Stimulated activated CD4-positive, alpha-beta T cell treated with anti-CD3 and anti-CD28 coated beads, Interleukin-1b, Interleukin-23, amount 100 ng/mL, for 4 hours (primary cell): ENCODE measurements around the gene CCDC196.

Experiments
- DNase-seq, 2 donors: peaks; one replicate each; pipeline ENCODE4 v3.0.0-alpha.2; 2020; ENCODE audit warnings: low read depth in 2 of 2

The CCDC196 gene, protein sequence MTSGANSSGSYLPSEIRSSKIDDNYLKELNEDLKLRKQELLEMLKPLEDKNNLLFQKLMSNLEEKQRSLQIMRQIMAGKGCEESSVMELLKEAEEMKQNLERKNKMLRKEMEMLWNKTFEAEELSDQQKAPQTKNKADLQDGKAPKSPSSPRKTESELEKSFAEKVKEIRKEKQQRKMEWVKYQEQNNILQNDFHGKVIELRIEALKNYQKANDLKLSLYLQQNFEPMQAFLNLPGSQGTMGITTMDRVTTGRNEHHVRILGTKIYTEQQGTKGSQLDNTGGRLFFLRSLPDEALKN

DNA sequence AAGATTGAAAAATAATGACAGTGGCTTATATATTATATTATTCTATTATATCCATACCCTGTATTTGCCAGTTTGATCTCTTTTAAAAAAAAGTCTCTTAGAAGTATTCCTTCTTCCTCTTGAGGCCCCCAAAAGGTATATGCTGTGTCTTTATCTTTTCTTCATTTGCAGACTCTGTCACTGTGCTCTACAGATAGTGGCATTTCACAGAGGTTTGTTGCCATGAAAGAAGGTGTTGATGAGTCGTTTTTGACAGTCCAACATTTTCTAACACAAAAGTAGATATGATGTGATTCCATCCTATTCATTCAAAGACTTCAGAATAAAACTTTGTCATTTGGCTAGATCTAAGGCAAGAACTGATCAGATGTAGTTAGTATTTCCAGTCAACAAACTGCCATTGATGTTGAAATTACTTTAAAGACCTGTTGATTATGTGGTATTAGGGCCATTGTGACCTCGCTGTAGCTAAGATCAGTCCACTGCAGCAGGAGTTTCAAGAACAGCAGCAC is at the start of gene CCDC196:
Gene CCDC196, plus strand, starts transcription at position 462 of the 512 bp plus-strand sequence. CDS start 132 bp downstream, outside the sequence.
- DNase-seq, result no peak

DNA sequence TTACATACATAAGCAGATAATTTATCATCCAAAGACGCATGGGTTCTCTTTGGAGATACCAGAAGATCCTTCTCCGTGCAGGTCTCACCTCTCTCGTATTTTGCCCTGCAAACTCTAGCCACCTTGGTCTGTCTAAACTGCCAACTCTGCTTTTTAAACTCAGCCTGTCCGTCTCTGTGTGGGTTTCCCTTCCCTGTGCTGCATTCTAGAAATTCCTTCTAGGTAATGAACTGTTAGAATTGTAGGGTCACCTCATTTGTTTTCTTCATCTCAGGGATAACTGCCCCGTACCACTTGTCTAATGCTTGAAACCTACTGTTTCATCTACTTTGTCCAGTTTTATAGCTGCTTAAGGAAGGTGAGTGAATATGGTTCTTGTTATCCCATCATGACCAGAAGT is 45.4 kb upstream of the CCDC196 start:
- no peak for DNase-seq

DNA sequence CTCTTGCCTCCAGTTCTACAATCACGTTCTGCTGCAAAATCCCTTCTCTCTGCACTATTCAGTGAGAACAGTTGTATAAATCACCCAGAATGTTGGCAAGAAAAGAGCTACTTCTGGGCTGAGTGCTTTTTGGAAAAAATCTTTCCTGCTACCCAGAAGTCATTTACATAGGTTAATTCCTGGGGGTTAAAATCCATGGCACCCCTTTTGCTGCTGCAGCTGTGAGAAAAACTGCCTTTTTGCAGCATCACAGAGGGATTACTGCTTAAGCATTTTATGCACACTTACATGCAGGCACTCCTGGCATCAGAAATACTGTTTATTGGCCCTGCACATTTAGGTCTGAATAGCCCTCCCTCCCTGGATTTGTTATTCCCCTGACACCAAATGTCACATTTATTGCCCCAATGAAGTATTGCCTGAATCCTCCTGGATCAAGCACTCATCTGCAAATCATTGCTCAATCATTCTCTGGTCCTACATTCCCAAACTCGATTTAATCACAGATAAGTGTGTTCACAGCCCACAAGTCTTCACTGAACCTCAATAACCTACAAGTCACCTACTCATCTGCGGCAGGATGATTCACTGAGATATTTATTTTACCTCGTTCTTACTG is 43.1 kb upstream of the CCDC196 start:
- DNase-seq, result no peak

DNA sequence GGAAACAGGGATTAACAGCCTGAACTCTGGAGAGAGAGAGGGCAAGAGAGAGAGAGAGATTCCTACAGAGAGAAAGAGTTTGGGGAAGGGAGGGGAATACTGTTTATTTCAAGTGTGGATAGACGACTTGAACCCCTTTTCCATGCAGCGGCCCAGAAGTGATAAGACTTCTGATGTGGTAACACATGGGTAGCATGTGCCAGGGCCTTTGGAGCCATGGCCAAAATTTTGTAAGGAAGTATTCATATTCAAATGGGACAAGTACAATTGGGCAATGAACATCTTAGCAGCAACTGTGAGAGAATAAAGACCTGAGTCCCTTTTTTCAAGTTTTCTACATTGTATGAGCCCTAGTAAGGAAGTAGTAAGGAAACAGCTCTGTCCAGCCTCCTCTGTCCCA is 42.4 kb upstream of the CCDC196 start:
- DNase-seq, result no peak

DNA sequence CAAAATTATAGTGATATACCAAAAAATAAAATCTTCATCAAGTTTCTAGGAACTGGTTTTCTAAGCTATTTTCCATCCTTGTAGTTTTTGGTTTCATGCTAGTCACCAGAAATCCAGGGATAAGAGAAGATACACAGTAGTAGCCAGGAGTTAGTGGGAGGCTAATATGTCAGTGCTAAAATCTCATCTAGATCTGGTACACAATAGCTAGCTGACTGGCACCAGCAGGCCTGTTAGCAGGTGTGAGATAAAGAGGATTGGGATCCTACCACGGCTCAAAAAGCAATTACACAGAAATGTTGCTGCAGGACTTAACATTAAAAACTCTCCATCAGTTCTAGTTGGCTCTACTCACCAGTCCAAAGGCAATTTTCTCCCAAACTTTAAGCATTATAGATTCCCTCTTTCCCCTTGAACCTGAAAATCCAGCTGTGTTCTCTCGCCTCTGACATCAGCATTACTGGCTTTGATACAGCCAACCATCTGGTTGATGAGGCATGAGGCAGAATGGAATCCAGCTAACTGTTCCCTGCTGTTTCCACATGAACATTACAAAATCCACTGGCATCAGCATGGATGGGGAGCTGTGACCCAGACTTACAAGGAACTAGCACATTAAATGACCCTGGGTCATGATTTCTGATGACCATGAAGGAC is 41.8 kb upstream of the CCDC196 start:
- DNase-seq, result no peak

DNA sequence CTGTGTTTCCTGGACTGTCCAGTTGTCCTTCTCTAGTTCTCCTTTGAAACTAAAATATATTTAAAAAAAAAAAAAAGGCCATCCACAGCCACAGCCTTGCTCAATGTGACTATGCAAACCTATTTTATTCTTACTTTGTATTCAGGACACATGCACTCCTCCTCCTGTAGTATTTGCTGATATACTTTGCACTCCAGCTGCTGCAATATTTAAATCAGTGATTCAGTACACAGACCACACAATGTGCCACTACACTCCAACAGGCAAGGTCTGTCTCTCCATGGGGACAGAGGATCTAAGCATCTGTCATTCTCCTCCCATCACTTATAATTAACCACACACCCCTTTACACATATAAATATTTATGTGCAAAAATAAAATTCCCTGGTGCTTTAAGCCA is 40.2 kb upstream of the CCDC196 start:
- DNase-seq, result no peak

DNA sequence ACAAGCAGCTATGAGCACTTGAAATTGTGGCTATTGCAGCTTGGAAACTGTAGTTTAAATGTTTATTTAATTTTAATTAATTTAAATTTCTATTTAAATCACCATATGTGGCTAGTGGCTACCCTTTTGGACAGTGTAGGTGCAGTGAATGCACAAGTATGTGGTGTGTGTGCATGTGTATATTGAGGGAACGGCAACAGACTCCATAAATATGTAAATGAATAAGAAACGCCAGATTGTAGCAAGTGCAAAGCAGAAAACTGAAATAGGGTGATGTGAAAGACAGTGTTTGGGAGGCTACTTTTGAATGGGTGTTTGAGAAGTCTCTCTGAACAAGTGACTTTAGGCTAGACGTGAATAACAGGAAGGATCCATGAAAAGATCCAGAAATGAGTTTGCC is 32.7 kb upstream of the CCDC196 start:
- no peak for DNase-seq

DNA sequence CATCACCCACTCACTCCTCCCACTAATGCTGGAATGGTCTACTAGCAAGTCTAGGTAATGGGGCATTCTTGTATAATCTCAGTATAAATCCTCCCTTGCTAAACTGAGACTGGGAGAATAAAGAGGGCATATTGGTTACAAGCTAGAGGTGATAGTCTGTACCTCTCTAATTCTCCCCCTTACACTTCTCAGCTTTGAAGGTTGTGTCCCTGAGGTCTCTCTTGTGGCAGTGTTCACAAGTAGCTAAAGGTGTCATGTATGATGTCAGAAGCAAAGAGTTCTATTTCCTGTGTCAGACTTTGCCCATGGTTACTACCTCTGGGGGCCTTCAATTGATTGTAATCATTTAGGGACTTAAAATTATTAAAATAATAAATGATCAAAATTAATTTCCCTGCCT is 26.6 kb upstream of the CCDC196 start:
- DNase-seq, result no peak

DNA sequence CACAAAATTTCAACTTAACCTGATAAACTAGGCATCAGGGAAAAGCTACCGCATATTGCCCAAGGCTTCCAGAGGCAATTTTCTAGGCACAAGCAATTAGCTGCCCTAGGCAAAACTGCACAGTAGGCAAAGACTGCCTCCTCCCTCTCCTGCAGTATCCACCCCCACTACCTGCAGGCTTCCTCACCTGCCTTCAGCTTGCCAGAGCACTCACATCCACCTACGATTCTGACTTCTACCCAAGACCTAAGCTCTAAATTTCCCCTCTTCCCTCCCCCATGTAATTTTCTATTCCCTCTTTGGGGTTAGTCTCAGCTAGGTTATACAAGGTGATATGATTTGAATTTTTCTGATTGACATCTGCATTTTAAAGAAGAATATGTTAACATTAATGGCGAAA is 21.9 kb upstream of the CCDC196 start:
- DNase-seq, result no peak

DNA sequence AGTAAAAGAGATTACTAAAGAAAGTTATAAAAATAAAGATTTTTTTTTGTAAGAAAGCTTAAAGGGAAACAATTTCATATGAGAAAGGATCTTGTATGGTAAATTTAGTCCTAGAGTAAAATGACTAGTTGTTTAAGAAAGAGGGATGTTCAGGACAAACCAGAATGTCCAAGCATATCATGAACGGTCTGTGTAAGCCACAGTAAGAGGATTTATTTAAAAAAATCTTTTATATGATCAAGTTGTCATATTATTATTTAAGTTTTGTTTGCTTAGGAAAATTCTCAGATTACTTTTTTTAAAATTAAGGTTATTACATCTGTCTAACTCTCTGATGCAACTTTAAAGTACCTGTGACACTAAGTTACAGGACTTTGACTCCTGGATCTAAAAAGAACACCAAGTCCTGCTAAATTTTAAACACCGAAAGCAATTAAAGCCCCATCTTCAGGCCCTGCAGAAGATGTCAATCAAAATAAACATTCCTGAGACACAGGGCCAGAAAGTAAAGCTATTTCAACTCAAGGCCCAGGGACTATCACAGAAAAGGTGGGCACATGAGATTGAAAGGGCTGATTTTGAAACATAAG is 17.3 kb upstream of the CCDC196 start:
- no peak for DNase-seq

DNA sequence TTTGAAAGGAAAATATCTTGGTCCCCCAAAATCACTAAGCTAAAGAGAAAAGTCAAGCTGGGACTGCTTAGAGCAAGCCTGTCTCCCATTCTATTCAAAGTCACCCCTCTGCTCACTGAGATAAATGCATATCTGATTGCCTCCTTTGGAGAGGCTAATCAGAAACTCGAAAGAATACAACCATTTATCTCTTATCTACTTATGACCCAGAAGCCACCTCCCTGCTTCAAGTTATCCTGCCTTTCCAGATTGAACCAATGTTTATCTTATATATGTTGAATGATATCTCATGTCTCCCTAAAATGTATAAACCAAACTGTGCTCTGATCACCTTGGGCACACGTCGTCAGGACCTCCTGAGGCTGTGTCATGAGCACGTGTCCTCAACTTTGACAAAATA is 14.6 kb upstream of the CCDC196 start:
- DNase-seq, result no peak

DNA sequence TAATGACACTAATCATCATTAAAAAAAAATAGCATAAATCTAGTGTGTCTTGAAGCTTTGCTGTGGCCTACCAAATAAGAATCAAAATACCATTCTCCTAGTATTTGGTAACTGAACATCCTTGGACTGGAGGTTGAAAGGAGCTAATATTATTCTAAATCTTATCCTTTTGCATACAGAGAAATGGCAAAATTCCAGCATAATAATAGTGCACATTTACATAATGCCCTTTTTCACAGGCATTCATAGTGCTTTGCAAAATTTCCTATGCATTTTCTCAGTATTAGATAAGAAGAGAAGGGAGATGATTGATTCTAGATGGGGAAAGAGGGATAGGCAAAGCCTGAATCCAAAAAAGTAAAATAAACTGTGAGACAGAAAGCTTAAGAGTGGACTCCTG is 13.9 kb upstream of the CCDC196 start:
- DNase-seq, result no peak

DNA sequence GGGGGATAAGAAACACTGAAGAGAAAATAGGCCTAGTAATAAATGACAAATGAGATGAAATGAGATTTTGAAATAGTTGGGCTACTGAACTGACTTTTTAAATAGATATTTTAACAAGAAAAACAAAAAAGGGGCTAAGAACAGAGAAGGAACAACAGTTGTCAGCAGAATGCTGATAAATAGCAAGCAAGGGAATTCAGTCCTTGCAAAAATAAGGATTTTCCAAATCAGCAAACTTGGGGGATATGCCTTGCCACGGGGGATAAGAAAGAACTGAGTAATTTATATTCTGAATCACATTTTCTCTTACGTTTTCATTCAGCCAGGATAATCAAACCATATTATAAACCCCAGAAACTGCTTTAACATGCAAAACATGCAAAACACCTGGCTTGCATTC is 12.9 kb upstream of the CCDC196 start:
- DNase-seq, result no peak

DNA sequence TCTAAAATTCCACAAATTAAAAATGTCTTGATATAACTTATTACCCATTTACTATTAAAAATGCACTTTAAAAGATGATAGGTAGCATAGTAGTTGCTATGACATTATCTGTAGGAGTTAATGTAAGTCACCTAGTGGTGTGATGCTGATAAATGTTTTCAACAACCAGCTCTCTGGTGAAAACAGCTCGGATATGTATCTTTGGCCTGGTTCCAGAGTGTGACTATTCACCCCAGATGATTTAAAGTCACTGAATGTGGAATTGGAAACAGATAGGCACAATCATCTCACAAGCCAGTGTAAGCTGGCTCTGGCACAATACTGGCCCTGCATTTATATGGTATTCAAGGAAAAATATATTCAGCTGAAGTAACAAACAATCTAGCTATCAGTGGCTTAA is 9.2 kb upstream of the CCDC196 start:
- no peak for DNase-seq

DNA sequence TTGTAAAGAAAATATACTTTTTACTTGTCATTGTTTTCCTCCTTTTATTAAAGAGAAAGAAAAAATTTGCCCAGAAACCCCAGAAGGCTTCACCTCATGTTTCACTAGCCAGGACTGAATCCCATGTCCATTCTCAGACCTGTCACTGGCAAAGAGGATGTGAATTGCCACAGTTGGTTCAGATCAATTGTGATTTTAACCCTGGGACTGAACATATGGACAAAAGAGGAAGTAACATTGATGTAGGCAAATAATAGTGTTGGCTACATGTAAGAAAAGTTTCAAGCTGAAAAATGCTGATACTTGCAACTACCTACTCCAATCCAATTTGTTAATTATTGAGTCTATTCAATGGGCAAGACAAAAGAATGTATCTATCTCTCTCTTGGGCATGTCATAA is 8.6 kb upstream of the CCDC196 start:
- no peak for DNase-seq

DNA sequence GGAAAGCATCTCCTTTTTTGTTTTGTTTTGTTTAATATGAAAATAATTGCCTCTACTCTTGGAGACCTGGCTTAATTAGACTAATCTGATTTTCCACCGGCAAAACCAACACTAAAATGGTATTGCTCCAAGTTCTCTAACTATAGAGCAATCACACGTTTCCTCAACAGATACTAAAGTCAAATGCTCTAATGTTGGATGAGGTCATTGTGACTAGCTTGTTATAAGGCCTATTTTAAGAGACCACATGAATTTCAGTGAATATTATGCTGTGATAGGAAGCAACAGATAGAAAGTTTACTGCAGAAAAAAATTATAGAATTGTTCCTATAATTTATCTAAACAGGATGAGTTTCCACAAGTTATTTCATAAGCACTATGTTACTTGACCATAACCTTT is 3.3 kb upstream of the CCDC196 start:
- no peak for DNase-seq

DNA sequence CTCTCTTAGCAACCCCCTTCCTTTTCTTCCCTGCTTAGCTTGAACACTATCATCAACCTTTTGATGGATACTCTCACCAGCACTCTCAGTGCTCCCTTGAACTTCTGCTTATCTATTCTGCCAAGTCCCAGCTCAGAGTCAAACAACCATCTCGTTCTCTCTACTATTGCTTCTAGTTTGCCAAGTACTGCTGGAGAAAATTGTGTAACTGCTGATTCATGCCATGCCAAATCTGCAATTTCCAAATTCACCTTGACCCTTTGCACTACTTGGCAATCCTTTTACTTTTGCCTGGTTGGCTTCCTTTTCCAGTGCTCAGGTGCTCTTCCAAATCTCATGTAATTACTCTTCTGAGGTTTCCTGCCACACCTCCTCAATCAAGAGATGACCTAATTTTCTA is 2.8 kb upstream of the CCDC196 start:
- DNase-seq, result no peak

DNA sequence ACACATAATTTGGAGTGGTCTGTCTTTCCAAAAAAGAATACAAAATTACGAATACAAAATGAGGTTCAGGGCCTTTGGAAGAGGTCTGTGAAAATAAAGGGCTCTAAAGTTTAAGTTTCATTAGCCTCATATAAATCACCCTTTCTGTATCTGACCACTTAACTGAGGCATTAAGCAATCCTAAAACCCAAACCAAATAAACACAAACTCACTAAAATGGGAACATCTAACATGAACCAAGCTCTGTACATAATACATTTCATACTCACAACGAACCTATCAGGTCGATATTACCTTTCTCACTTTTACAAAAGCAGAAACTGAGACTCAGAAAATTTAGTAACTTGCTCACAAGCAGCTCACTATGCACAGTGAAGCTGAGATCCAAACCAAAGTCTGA is 1.1 kb upstream of the CCDC196 start:
- no peak for DNase-seq

DNA sequence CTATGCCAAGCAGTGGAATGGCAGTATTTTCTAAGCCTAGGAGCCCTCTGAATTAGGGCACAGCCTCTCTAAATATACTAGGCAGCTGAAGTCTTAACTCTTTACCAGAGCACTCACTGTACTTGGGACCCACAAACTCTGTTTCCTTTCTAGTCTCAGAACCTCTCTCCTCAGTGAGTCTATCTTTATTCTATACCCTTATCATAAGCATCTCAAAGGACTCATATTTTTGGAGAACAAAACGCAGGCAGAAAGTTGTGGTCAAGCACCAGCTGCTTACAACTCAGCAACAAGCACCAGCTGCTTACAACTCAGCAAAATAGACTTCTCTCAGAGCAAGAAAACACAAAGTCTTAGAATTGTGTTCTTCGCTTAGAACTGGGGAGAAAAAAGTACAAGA is 993 bp downstream of the CCDC196 start:
- no peak for DNase-seq

DNA sequence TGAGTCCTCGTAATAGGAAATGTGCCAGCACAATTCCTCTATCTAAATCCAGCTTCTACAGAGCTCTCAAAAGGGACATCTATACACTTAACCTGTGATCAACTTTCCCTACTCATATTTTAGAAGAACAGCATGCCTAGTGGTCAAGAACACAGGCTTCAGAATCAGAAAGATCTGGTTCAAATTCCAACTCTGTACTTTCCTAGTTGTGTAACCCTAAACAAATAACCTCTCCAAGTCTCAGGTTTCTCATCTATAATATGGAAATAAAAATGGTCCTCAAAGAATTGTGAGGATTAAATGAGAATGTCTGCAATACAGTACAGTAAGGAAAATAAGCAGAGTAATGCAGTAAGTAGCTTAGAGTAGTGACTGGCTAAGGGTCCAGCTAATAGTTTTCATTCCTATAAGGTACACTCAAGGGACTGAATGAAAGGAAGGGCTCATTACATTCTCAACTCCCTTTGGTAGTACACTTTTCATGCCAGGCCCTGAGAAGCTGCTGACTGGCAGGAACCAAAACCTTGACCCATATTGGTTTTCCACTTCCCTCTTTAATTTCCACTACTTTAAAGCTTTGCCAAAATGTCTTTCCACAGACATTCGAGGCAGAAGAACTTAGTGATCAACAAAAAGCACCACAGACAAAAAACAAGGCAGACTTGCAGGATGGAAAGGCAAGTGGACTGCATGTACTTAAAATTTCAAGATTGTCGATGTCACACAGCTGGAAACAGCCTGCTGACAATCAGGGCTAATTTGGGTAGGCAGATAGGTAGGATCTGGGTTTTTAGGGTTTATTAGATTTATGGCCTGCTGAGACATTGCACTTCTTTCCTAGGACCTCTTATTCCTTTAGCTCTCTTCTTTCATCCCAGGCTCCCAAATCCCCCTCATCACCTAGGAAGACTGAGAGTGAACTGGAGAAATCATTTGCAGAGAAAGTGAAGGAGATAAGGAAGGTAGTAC is 4.3 kb downstream of the CCDC196 start:
- DNase-seq, result no peak

DNA sequence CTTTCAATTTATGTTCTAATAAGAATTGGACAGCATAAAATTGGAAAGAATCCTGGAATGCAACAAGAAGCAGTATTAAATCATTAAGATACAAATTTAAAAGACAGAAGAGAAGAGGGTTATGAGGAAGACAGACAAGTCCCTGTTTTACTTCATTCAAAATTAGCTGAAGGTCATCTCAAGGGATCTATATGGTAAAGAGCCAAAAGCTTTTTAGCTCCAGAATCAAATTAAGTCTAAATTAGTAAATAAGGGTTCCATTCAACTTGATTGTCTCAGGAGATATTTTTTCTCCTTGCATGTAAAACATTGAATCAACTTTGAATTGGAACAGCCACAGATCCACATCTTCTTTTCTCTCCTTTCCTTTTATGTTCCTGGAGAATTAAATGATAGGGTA is 7.6 kb downstream of the CCDC196 start:
- no peak for DNase-seq
